AG10803 (cell line): ENCODE results near the gene FOXO3.

Source experiments
- DNase-seq: peaks from one replicate; pipeline ENCODE4 v3.0.0; 2010; ENCODE audit warnings: low read depth
- H3K4me3 ChIP-seq: 2 replicates; pipeline ENCODE4 v1.5.1; 2011; ENCODE audit warnings: mild to moderate bottlenecking, low read length, control low read depth
- TF ChIP-seq, protein P1 (sequence below): conservative IDR thresholded peaks from 2 replicates; pipeline ENCODE4 v1.5.1; 2011; ENCODE audit warnings: mild to moderate bottlenecking, low read length, control low read depth, inconsistent platforms

The FOXO3 gene

GRCh38 chr6:108627692-108628550 lies 67.2 kb downstream of the FOXO3 start:
- DNase-seq, result no peak
- no peak overlapping the region for H3K4me3 ChIP-seq
- TF ChIP-seq, protein P1, sequence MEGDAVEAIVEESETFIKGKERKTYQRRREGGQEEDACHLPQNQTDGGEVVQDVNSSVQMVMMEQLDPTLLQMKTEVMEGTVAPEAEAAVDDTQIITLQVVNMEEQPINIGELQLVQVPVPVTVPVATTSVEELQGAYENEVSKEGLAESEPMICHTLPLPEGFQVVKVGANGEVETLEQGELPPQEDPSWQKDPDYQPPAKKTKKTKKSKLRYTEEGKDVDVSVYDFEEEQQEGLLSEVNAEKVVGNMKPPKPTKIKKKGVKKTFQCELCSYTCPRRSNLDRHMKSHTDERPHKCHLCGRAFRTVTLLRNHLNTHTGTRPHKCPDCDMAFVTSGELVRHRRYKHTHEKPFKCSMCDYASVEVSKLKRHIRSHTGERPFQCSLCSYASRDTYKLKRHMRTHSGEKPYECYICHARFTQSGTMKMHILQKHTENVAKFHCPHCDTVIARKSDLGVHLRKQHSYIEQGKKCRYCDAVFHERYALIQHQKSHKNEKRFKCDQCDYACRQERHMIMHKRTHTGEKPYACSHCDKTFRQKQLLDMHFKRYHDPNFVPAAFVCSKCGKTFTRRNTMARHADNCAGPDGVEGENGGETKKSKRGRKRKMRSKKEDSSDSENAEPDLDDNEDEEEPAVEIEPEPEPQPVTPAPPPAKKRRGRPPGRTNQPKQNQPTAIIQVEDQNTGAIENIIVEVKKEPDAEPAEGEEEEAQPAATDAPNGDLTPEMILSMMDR, result no peak

DNA sequence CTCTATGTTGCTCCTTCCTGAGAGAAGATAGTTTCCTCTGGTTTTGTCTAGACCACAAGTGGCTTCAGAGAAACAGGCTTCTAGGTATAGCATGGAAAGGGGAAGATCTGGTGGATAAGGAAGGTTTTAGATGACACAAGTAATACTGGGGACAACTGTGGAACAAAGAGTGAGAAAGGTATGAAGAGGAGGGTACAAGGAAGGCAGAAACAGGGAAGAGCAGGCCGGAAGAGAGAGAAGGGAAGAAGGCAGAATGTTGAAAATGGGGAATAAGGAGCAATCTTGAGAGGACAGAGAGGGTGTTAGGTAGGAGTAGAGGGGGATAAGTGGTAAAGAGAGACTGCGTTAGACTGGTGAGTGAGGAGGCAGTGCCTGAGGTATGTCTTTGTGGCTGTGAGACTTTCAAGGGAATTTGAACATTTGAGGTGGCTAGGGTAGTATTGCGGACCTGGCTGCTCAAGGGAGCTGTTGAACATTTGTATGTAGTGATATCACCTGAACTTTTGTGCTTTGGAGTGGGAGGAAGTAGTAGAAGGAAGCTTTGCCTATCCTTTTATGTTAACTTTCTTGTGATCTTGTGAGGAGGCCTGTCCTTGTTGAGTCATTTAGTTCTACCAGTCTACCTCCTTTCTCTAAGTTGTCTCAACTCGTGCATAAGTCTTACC lies 69.5 kb downstream of the FOXO3 start:
- no peak for DNase-seq
- TF ChIP-seq, protein P1, result no peak
- no peak overlapping the region for H3K4me3 ChIP-seq

DNA sequence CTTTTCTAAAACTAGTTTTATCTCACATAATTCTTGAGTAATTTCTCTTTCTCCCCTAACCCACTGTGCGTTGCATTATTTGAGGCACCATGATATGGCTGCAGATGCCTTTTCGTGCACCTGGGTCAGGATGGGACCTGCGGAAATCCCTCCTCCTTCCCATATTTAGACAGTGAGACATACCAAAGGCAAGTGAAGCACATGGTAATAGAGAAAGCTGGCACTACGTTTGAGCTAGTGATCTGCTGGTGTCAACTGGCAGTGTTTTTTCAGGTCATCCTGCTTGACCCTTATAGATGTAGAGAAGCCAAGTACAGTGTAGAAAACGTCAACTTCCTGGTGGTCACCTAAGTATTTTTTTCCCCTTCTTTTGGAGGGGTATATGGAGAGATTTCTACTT lies 71.7 kb downstream of the FOXO3 start:
- H3K4me3 ChIP-seq, result no peak overlapping the region
- DNase-seq, result no peak
- TF ChIP-seq, protein P1, result no peak

DNA sequence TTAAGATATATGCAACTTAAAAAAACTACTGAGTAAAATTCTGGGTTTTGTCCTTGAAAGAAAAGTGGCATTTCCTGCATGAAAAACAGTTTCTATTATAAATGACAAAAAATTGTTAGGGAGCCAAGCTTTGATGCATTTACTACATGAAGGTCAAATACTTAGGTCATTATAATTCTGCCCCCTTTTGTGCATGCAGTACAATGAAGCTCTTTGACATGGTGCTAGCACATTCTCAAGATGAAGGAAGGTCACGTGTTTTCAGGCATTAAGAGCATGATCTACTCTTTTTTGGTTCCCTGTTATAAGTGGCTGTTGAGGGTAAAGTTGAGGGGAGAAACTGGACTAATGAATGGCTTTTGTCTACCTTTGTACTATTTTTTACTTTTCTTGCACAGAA lies 72.7 kb downstream of the FOXO3 start:
- H3K4me3 ChIP-seq, result no peak overlapping the region
- TF ChIP-seq, protein P1, result no peak
- no peak for DNase-seq

DNA sequence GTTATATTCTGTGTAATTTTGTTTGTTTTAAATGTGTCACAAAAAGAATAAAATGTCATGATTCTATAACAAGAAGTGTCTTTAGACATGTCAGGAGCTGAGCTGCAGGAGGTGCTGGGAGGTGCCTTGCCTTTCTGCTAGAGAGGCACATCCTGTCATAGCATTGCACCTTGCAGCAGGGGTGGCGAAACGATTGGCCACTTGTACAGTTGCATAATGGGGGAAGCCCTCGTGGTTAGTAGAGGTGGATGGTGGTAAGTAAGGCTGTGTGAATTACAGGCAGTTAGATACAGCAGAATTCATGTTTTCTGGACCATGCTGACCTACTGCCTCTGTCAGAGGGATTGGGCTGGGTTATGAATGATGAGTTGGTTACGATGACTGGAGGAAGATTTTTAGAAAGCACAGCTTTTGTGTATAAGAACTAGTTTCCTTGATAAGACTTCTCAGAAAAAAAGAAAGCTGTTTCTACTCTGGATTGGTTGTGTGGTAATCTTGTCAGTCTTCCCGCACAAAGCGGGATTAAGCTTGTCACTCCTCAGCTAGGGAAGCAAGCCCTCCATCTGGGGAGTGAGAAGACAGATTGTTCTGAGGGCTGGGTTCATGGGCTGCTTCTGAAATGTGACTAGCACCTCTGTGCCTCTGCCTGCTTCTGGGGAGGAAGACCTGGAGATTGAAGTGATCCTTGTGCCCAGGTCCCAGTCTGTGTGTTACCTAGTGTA lies 74.9 kb downstream of the FOXO3 start:
- no peak overlapping the region for H3K4me3 ChIP-seq
- DNase-seq, result no peak
- TF ChIP-seq, protein P1, result no peak

DNA sequence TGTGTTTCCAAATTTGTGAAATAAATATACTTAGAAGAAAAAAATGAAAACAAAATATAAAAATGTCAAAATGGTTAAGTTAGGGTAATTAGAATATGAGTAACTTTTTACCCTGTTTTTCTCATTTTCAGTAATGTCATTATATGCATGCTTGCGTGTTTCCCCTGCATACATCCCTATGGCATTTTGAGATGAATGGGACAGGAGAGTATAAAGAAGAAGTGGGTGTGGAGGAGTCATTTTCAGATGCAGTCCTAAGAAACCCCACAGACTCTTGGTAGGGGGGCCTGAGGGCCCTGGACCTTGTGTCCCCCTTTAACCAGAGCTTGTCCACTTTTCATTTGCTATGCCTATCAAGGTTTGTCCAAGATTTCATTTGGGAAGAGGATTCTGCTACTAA lies 77.2 kb downstream of the FOXO3 start:
- no peak for DNase-seq
- TF ChIP-seq, protein P1, result no peak

More for the DNA sequence above, 77.2 kb downstream of the FOXO3 start:
- no peak overlapping the region for H3K4me3 ChIP-seq
